Activated T-cell treated with anti-CD3 and anti-CD28 coated beads for 24 hours (primary cell): ENCODE data around the gene DOCK11.
"Not testable (repeated sequence)": the region's sequence is repeated elsewhere in the genome, so short reads cannot be mapped to it uniquely, and the experiment has no call there.

Source experiments
- DNase-seq: peaks from one replicate; pipeline ENCODE4 v3.0.0-alpha.2; 2020; ENCODE audit warnings: low read depth

DOCK11 gene

DNA sequence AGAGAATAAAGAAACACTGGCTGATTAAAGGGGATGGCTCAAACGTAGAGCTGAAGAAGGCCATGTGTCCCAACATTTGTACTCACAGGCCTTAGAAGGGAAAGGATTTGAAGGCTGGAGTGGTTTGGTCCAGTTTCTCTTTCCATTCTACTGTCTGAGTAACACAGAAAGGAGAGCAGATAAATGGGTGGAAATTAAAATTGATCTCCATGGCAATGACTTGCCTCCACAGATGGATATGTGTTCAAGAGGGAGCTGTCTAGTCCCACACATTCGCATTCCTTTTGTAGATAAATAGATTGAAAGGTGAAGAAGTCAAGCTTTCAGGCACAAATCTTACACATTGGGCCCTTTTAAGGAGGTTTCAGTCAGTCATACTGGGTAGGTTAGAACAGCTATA is 74.6 kb downstream of the DOCK11 start:
- no peak for DNase-seq

DNA sequence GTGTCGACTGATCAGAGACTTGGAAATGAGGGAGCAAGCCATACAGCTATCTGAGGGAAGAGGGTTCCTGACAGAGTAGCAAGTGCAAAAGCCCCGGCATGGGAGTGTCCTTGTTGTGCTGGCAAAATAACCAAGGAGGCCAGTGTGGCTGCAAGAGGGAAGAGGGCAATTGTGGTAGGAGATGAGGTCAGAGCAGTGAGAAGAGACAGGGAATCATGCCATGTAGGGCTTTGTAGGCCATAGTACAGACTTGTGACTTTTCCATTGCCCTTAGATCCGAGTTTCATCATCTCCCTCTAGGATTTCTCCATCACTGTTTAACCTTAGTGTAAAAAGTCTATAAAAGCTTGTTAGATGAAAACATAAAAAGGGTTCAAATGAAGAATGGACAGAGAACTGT is 76.2 kb downstream of the DOCK11 start:
- no peak for DNase-seq

DNA sequence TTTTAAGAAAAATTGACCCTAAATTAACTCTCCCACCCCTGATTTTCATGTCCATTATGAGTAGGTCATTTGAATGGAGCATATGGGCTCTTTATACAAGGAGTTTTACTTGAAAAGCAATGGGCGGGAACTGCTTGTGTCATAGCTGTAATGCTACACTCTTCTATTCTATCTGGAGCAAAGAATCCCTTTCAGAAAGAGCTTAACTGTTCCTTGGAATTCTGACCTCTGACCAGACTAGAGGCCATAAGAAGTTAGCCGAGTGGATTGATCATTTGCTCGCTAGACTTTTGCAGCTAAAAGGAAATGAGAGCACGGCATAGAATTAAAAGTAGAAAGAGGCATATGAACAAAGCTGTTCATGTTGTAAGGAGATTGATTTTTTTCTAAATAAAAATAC is 79.1 kb downstream of the DOCK11 start:
- DNase-seq: no peak

DNA sequence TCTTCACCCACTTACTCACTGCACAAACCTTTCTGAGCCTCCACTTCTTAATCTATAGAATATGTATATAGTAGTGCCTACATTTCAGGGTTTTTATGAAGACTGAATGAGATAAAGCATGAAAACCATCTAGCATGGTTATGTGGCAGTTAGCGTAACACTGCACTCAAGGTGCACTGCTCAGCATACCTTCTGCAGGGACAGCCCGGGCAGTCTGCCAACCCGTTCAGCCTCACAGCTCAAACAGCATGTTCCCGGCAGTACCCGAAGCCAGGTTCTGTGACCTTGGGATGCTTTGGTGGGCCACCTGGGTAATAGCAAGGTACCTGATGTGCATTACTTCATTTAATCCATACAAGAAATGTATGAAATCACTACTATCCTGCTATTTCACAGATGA is 81.4 kb downstream of the DOCK11 start:
- no peak for DNase-seq

DNA sequence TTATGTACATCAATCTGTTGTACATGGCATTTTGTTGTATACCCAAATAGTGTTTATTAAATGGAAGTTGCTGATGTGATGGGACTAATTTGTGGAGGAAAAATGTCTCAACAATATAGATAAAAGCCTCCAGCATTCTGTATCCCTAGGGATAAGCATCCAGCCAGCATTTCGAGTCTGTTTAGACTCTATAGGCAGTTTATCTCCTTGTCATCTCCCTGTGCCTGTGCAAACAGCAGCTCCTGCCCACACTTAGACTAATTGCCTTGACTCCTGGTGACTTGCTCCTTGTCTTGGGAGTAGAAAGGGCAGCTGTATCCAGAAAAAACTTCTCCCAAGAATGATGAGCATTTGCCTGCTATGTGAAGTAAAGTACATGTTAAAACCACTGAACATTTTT is 83.8 kb downstream of the DOCK11 start:
- DNase-seq: no peak

DNA sequence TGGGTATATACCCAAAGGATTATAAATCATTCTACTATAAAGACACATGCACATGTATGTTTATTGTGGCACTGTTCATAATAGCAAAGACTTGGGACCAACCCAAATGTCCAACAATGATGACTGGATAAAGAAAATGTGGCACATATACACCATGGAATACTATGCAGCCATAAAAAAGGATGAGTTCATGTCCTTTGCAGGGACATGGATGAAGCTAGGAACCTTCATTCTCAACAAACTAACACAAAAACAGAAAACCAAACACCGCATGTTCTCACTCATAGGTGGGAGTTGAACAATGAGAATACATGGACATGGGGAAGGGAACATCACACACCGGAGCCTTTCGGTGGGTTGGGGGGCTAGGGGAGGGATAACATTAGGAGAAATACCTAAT is 87.3 kb downstream of the DOCK11 start:
- not testable (repeated sequence) for DNase-seq

DNA sequence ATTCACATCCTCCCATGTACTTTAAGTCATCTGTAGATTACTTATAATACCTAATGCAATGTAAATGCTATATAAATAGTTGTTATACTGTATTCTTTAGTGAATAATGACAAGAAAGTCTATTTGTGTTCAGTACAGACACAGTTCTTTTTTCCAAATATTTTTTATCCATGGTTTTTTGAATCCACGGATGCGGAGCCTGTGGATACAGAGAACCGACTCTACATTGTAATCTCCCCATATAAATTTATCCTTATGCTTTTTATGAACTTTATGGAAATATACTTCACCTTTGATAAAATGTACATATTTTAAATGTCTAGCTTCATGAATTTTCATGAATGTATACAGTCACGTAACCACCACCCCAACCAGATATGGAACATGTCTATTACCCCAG is 88.2 kb downstream of the DOCK11 start:
- DNase-seq: no peak

DNA sequence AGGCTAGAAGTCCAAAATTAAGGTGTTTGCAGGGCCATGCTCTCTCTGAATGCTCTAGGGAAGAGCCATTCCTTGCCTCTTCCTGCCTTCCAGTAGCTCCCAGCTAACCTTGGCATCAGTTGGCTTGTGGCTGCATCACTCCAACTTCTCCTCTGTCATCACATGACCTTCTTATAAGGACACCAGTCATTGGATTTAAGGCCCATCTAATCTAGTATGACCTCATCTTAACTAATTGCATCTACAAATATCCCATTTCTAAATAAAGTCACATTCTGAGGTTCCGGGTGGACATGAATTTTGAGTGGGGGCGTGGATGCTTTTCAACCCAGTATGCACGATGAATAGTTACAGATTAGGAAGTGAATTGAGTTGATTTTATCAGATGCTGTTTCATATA is 89.7 kb downstream of the DOCK11 start:
- no peak for DNase-seq

DNA sequence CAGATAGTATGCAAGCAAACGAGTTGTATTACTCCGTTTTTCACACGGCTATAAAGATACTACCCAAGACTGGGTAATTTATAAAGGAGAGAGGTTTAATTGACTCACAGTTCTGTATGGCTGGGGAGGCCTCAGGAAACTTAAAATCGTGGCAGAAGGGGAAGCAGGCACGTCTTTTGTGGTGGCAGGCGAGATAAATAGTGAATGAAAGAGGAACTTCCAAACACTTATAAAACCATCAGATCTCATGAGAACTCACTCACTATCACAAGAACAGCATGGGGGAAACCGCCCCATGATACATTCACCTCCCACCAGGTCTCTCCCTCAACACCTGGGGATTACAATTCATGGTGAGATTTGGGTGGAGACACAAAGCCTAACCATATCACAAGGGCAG is 90.6 kb downstream of the DOCK11 start:
- DNase-seq: not testable (repeated sequence)

DNA sequence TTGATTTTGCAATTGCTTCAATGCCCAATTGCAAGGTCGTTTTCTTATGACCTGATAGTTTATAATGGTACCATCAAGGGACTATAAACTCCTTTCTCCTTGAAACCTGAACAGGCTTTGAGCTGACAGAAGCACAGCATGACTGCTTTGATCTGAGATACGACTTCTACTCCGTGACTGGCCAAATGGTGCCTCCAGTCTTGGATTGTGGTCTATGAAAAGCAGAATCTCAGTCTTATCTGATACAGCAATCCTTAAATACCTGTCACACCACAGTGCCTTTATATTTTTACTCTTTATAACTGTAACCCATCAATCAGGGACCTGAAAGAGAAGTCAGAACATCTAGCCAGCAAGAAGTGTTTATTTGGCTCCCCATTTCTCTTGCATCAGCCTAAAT is 93.1 kb downstream of the DOCK11 start:
- no peak for DNase-seq

DNA sequence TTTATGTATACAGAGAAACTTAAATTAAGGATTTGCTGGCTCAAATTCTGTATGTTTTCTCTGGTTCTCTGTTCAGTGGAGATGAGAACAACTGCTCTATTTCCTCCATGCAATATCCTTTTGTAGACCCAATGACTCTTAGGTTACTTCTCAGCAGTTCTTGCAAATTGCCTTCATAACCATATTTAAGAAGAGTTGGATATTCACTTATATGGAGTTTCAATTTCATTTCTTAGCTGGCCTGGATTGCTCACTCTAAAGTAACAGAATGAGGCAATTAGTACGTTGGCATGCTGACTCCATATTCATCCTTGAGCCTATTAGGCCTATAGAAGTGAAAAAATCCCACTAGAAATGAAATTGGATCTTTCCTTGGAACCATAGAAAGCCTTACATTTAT is 93.6 kb downstream of the DOCK11 start:
- no peak for DNase-seq

DNA sequence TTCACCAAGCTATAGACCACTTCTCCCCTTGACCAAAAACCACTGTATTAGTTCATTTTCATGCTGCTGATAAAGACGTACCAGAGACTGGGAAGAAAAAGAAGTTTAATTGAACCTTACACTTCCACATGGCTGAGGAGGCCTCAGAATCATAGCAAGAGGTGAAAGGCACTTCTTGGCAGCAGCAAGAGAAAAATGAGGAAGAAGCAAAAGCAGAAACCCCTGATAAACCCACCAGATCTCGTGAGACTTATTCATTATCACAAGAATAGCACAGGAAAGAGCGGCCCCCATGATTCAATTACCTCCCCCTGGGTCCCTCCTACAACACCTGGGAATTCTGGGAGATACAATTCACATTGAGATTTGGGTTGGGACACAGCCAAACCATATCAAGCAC is 97.8 kb downstream of the DOCK11 start:
- DNase-seq: no peak

DNA sequence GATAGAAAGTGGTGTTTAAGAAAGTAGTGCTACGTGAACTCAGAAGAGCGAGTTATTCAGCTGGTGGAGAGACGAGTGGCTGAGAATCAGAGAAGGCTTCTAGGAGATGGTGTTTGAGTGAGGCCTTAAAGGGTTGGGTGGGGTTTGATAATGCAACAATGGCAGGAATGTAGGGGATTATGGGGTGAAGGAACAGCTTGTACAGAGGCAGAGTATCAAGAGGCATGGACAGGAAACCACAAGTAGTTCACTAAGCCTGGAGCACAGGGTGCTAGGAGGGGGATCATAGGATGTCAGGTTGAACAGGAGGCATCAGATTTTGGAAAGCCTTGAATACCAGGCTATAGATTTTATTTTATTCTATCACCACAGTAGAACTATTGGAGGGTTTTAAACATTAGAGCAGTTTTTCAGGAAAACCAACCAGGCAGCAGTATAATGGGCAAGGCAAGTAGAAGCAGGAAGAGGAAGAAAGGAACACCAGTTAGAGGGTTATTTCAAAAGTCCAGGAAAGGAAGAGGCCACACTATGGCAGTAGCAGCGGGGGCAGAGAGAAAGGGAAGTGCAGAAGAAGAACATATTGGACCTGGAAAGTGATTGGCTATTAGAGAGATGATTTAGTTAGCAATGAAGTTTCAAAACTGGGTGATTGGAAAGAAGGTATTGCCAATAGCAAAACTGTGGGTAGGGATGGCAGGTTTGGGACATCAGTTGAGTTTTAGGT is 99.2 kb downstream of the DOCK11 start:
- no peak for DNase-seq

DNA sequence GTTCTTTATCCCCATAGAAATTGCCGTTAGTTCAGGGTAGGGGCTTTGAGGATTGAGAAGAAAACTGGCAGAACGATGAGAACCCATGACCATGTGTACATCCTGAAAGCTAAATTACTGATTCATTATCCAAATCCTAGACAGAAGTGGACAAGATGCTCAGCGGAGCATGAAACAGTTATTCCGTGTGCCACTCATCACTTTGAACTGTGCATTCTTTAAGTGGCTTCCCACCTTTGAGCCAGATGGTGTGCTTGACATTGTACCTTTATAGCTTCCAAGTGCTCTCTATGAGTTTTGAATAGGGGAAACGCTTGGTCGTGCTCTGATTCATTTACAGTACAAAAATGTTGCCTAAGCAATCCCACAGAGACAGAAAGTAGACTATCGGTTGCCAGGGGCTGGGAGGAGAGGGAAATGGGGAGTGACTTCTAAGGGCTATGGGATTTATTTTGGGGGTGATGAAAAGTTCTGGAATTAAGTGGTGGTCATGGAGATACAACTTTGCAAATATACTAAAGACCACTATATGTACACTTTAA is 100.0 kb downstream of the DOCK11 start:
- no peak for DNase-seq

DNA sequence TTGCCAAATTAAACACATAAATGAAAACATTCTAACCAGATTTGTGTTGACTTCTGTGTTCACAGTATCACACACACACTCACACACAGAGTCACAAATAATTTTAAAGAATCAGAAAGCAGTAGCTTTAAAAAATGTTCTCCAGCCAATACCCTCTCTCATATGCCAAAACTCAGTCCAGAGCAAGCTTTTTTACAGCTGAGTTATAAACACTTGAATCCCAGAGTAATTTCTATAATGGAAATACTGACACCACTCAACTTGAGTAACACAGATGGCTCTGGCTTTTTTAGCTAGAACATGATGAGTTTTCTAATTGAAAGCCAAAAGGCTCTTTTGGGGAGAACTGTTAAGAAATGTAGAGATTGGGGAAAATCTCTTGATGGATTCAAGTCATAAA is 100.8 kb downstream of the DOCK11 start:
- no peak for DNase-seq

DNA sequence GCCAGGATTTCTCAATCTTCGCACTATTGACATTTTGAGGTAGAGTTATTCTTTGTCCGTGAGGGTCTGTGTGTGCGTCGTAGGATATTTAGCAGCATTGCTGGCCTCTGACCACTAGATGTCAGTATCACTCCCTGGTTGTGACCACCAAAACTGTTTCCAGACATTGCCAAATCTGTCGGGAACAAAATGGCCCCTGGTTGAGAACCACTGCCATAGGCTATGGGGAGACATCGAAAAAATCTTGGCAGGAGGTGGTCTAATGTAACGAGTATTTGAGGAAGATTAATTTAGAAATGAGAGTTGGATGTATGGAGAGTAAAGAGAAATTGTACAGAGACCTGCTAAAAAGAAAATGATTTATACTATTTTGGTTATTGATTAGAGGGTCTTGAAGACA is 108.4 kb downstream of the DOCK11 start:
- peak; percentile 1 for DNase-seq

DNA sequence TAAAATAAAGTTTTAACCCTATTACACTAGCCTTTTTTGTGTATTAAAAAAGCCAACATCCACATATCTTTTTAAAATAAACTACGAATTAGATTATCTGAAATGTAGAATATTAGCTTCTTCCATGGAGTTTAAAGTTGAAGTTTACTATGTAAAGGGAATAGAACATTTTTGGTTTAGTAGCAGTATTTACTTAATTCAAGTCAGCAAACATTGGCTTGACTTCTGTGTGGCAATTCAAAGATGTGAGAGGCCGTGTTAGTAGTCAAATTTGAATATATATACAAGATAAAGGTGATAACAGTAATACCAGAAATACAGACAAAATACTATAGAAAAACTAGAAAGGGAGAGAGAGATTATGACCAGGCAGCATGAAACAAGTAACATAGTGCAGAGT is 116.7 kb downstream of the DOCK11 start:
- DNase-seq: no peak

DNA sequence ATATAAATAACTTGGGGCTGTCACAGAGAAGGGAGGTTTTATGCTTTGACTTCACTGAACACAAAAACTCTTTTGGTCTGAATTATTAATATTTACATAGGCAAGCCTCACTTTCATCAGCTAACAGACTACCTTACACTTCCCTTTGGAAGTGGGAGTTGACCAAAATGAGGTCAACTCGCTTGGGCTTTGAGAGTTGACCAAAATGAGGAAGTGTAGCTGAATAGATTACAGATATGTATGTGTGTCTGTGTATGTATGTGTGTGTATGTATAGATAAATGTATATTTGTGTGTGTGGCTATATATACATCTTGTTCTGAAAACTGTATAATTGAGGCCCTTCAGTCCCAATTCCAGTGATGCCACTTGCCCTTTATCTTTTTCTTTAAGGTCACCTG is 118.5 kb downstream of the DOCK11 start:
- DNase-seq: no peak

DNA sequence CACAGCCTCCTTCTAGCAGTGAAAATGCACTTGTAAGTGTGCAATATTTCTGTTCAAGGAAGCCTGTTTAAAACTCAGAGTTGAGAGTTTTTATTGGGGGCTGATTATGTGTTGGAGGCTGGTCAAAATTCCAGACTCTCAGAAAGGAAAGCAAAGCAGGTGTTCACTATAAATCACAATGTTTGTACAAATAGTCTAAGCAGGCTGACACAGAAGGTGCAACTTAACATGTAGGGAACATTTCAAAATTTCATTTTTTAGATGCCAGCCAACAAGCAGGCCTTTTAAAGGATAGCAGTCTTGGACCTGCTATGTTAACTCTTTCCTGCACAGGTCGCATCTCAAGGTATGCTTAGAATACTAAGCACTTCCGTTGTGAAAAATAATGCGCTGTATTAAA is 119.5 kb downstream of the DOCK11 start:
- DNase-seq: no peak

DNA sequence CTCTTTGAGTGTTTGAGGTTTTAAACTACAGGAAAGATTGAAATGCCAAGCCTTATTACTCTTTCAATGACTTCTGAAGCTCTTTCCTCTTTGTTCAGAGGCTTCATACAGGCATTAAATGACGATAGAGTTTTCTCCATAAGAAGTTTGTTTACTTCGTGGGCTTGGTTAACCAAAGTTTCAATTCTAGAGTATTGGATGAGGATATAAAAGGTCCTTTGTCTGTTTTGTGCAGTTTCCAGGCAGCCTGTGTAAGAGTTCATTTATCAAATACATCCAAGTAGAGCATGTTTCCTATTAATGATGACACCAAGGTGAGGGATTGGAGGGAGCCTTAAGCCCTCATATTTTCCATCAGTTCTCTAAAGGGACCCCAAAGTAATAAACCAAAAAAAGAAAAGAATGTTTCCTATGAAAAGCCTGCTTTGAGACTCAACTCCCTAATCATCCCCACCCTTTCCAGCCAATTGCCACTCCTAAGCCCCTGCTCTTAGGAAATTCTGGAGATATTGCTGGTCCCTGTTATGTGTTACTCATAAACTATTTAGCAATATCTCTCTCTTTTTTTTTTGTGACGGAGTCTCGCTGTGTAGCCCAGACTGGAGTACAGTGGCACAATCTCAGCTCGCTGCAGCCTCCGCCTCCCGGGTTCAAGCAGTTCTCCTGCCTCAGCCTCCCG is 125.6 kb downstream of the DOCK11 start:
- DNase-seq: no peak

DNA sequence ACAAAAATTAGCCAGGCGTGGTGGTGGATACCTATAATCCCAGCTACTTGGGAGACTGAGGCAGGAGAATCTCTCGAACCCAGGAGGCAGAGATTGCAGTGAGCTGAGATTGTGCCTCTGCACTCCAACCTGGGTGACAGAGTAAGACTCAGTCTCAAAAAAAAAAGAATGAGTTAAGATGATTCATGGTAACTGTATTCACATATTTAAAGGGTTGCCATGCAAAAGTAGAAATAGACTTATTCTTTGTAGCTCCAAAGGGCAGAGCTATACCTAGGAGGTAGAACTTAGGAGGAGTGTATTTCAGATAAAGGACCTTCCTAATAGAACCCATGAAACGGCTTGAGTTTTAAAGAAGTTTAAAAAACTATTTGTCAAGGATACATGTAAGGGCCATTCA is 127.4 kb downstream of the DOCK11 start:
- no peak for DNase-seq

DNA sequence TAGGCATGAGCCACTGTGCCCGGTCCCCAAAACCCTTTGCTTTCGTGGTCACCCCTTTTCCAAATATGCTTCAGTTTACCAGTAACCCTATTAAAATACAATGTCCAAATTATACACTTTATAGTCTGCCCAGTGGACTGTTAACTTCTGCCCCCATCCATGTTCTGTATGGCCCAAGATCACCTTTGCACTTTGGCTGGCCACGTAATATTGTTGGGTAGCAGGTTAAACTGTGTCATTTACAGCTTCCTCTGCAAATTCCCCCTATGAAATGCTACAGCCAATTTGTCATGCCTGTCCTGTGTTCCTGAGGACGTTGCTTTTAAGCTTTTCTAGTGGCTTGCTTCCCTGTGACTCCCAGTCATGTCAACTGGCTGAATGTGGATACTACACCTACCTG is 130.7 kb downstream of the DOCK11 start:
- DNase-seq: no peak

DNA sequence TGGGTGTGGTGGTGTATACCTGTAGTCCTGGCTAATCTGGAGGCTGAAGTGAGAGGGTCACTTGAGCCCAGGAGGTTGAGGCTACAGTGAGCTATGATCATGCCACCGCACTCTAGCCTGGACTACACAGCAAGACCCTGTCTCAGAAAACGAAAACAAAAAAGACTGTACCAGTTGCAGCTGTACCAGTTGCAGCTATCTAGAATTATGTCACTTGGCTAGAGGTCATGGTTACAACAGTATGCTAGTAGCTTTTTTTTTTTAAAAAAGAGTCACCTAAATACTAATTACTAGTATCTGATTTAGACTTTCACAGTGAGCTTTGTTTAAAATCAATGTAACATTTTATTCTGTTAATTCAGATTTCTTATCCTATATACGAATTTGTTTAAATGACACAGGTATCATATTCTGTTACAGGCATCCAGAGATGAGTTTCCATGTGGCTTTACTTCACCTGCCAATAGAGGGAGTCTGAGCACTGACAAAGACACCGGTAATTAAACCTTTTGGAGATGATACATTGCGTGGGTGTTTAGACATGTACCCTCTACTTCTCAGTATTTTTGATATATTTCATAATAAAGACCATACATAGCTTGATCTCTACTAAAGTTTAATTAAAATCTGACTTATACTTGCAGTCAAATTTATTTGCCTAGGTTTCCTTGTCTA is 131.6 kb downstream of the DOCK11 start:
- no peak for DNase-seq
